Duodenal mucosa (tissue), 2 donors: ENCODE data around the gene TMEM100.

ENCODE experiments used
- H3K27ac ChIP-seq: one replicate; pipeline ENCODE4 v1.7.0; 2013; ENCODE audit warnings: low read depth, low read length
- H3K27me3 ChIP-seq, 2 donors: one replicate each; pipeline ENCODE4 v1.7.0; 2013; ENCODE audit warnings: low read length in 2 of 2, control low read depth in 1 of 2; ENCODE audit not compliant: insufficient read depth in 2 of 2, control insufficient read depth in 1 of 2
- H3K36me3 ChIP-seq, 2 donors: one replicate each; pipeline ENCODE4 v1.7.0; 2013; ENCODE audit warnings: low read length in 2 of 2, control low read depth in 1 of 2; ENCODE audit not compliant: insufficient read depth in 2 of 2, control insufficient read depth in 1 of 2
- H3K4me1 ChIP-seq, 2 donors: one replicate each; pipeline ENCODE4 v1.7.0; 2013; ENCODE audit warnings: low read length in 2 of 2, control low read depth in 1 of 2; ENCODE audit not compliant: insufficient read depth in 2 of 2, control insufficient read depth in 1 of 2
- H3K4me3 ChIP-seq, 2 donors: one replicate each; pipeline ENCODE4 v1.7.0; 2013; ENCODE audit warnings: low read length in 2 of 2, low read depth in 1 of 2
- H3K9ac ChIP-seq, 2 donors: one replicate each; pipeline ENCODE4 v1.7.0; 2013; ENCODE audit warnings: low read length in 2 of 2, low read depth in 1 of 2
- H3K9me3 ChIP-seq, 2 donors: one replicate each; pipeline ENCODE4 v1.7.0; 2013; ENCODE audit warnings: low read length in 2 of 2, control low read depth in 1 of 2; ENCODE audit not compliant: control insufficient read depth in 1 of 2

Gene TMEM100

GRCh38 chr17:55746466-55746865 lies 23.8 kb upstream of the TMEM100 start:
- Histone ChIP-seq H3K27ac (no peak overlapping the region), H3K4me1 (peaks cover under 1 to 3% of the 10 kb centered on the region in 2 donors), H3K36me3 (no peaks in the 10 kb centered on the region), H3K27me3 (no peaks in the 10 kb centered on the region), H3K9me3 (no peaks in the 10 kb centered on the region), H3K9ac (no peak overlapping the region), H3K4me3 (no peak overlapping the region)

- no peaks in the 10 kb centered on the region for H3K9me3 ChIP-seq
- no peaks in the 10 kb centered on the region for H3K27me3 ChIP-seq
- no peak overlapping the region for H3K27ac ChIP-seq
- H3K36me3 ChIP-seq: no peaks in the 10 kb centered on the region
- no peaks in the 10 kb centered on the region for H3K4me1 ChIP-seq
- no peak overlapping the region for H3K4me3 ChIP-seq
- H3K9ac ChIP-seq: no peak overlapping the region
Measured at GRCh38 chr17:55745258-55745657, 22.6 kb upstream of the TMEM100 start.

- no peaks in the 10 kb centered on the region for H3K27me3 ChIP-seq
- no peaks in the 10 kb centered on the region for H3K9me3 ChIP-seq
- no peaks in the 10 kb centered on the region for H3K4me1 ChIP-seq
- H3K9ac ChIP-seq: no peak overlapping the region
- H3K27ac ChIP-seq: no peak overlapping the region
- H3K4me3 ChIP-seq: no peak overlapping the region
- no peaks in the 10 kb centered on the region for H3K36me3 ChIP-seq
Measured at GRCh38 chr17:55743103-55743679, 20.5 kb upstream of the TMEM100 start.

GRCh38 chr17:55742272-55743102 lies 19.8 kb upstream of the TMEM100 start:
- Histone ChIP-seq H3K9ac (no peak overlapping the region), H3K27ac (no peak overlapping the region), H3K4me3 (no peak overlapping the region), H3K36me3 (no peaks in the 10 kb centered on the region), H3K4me1 (no peaks in the 10 kb centered on the region), H3K9me3 (no peaks in the 10 kb centered on the region), H3K27me3 (no peaks in the 10 kb centered on the region)

GRCh38 chr17:55741356-55741700 lies 18.7 kb upstream of the TMEM100 start:
- no peaks in the 10 kb centered on the region for H3K9me3 ChIP-seq
- H3K27me3 ChIP-seq: no peaks in the 10 kb centered on the region
- H3K27ac ChIP-seq: no peak overlapping the region
- H3K4me3 ChIP-seq: no peak overlapping the region
- H3K9ac ChIP-seq: no peak overlapping the region
- H3K4me1 ChIP-seq: no peaks in the 10 kb centered on the region
- H3K36me3 ChIP-seq: no peaks in the 10 kb centered on the region

- Histone ChIP-seq H3K27ac (no peak overlapping the region), H3K27me3 (no peaks in the 10 kb centered on the region), H3K36me3 (no peaks in the 10 kb centered on the region), H3K9ac (no peak overlapping the region), H3K9me3 (no peaks in the 10 kb centered on the region), H3K4me1 (no peaks in the 10 kb centered on the region), H3K4me3 (no peak overlapping the region)
Measured at GRCh38 chr17:55740511-55741355, 18.1 kb upstream of the TMEM100 start.

- H3K9ac ChIP-seq: no peak overlapping the region
- no peak overlapping the region for H3K27ac ChIP-seq
- no peaks in the 10 kb centered on the region for H3K4me1 ChIP-seq
- no peak overlapping the region for H3K4me3 ChIP-seq
- H3K36me3 ChIP-seq: no peaks in the 10 kb centered on the region
- H3K9me3 ChIP-seq: no peaks in the 10 kb centered on the region
- no peaks in the 10 kb centered on the region for H3K27me3 ChIP-seq
Measured at GRCh38 chr17:55737976-55738501, 15.4 kb upstream of the TMEM100 start.

- no peak overlapping the region for H3K9ac ChIP-seq
- H3K27me3 ChIP-seq: no peaks in the 10 kb centered on the region
- no peaks in the 10 kb centered on the region for H3K9me3 ChIP-seq
- no peak overlapping the region for H3K4me3 ChIP-seq
- H3K36me3 ChIP-seq: no peaks in the 10 kb centered on the region
- H3K4me1 ChIP-seq: no peaks in the 10 kb centered on the region
- H3K27ac ChIP-seq: no peak overlapping the region
Measured at GRCh38 chr17:55735731-55736405, 13.2 kb upstream of the TMEM100 start.

GRCh38 chr17:55734128-55734781 lies 11.6 kb upstream of the TMEM100 start:
- Histone ChIP-seq H3K9me3 (no peaks in the 10 kb centered on the region), H3K36me3 (no peaks in the 10 kb centered on the region), H3K9ac (no peak overlapping the region), H3K27ac (no peak overlapping the region), H3K4me1 (no peaks in the 10 kb centered on the region), H3K4me3 (no peak overlapping the region), H3K27me3 (peaks cover 0 to 4% of the 10 kb centered on the region in 2 donors)
